SU-DHL-6 (cell line): ENCODE data around the gene MBLAC1.

Source experiments
- H2AFZ ChIP-seq: fragments of 200-600 bp; sonication (generic); 2 replicates; pipeline ENCODE4 v1.6.1; 2014; ENCODE audit warnings: low read depth, mild to moderate bottlenecking, moderate library complexity, mixed read lengths, antibody characterized with exemption, low read length; ENCODE audit not compliant: severe bottlenecking
- H3F3A ChIP-seq: fragments of 200-600 bp; shearing (Covaris generic); 2 replicates; pipeline ENCODE4 v1.6.0; 2016; ENCODE audit warnings: antibody characterized with exemption, mild to moderate bottlenecking; ENCODE audit not compliant: insufficient read depth
- H3K27ac ChIP-seq: fragments of 200-600 bp; sonication (generic); 2 replicates; pipeline ENCODE4 v1.5.1; 2016; ENCODE audit warnings: low read depth, mild to moderate bottlenecking, low read length, moderate library complexity, mixed read lengths
- H3K27me3 ChIP-seq: fragments of 200-600 bp; sonication (generic), shearing (Covaris generic); 2 replicates; pipeline ENCODE4 v1.6.0; 2014; ENCODE audit warnings: mild to moderate bottlenecking, low read length
- H3K36me3 ChIP-seq: fragments of 200-600 bp; sonication (generic); 2 replicates; pipeline ENCODE4 v1.6.1; 2014; ENCODE audit warnings: mild to moderate bottlenecking, low read length, mixed read lengths
- H3K4me2 ChIP-seq: fragments of 300-600, 200-600 bp; shearing (Covaris generic), sonication (generic); 2 replicates; pipeline ENCODE4 v1.6.0; 2014; ENCODE audit warnings: low read length, low read depth, mild to moderate bottlenecking; ENCODE audit not compliant: poor library complexity, severe bottlenecking
- H3K4me3 ChIP-seq: fragments of 200-600 bp; sonication (generic); 2 replicates; pipeline ENCODE4 v1.5.1; 2014; ENCODE audit warnings: antibody characterized with exemption, low read length, mild to moderate bottlenecking, mixed read lengths; ENCODE audit not compliant: insufficient read depth, poor library complexity, severe bottlenecking
- H3K79me2 ChIP-seq: fragments of 200-600 bp; sonication (generic); 2 replicates; pipeline ENCODE4 v1.6.1; 2014; ENCODE audit warnings: mild to moderate bottlenecking, low read length, moderate library complexity; ENCODE audit not compliant: insufficient read depth
- H3K9ac ChIP-seq: fragments of 200-600 bp; sonication (generic); 2 replicates; pipeline ENCODE4 v1.7.0; 2014; ENCODE audit warnings: mild to moderate bottlenecking, low read length
- H3K9me2 ChIP-seq: fragments of 200-600 bp; sonication (generic); replicated peaks from 2 replicates; pipeline ENCODE4 v1.6.1; 2014; ENCODE audit warnings: low read length; ENCODE audit not compliant: insufficient read depth
- H3K9me3 ChIP-seq: fragments of 200-600 bp; sonication (generic); 2 replicates; pipeline ENCODE4 v1.6.1; 2014; ENCODE audit warnings: low read length, mixed read lengths; ENCODE audit not compliant: insufficient read depth
- H4K20me1 ChIP-seq: fragments of 200-600 bp; sonication (generic); 2 replicates; pipeline ENCODE4 v1.6.1; 2014; ENCODE audit warnings: low read depth, mild to moderate bottlenecking, antibody characterized with exemption, low read length, moderate library complexity, mixed read lengths
- CTCF ChIP-seq: fragments of 200-600 bp; sonication (generic); IDR thresholded peaks from one replicate; pipeline ENCODE4 v1.5.1; 2017; ENCODE audit warnings: antibody characterized with exemption, mild to moderate bottlenecking, low read length, moderate library complexity; ENCODE audit not compliant: insufficient read depth, poor library complexity, severe bottlenecking
- EZH2phosphoT487 ChIP-seq: fragments of 200-600 bp; sonication (generic), shearing (Covaris generic); conservative IDR thresholded peaks from 2 replicates; pipeline ENCODE4 v1.6.1; 2018; ENCODE audit warnings: mild to moderate bottlenecking, antibody characterized with exemption, low read length, moderate library complexity, mixed read lengths

MBLAC1 gene

DNA sequence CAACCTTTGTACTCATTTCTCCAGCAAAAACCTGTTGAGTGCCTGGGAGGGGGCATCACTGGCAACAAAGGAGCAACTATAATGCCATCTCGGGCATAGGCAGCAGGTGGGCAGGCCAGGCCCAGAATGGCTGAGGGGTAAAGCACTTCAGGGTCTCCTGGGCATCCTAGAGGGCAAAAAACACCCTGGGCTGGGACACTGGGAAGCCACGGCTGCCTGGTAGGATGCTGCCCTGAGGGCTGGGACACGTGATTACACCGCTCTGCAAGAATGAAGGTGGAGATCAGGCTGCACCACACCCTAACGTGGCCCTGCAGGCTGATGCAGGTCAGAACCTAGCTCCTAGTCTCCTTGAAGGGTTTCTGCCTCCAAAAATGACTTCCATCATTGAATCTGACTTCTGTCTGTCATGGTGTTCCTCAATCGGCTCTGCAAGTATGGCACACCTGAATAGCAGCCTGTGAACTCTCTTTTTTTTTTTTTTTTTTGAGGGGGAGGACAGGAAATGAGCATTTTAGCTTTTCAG lies 36.3 kb downstream of the MBLAC1 start:
- H3K4me2 ChIP-seq = no peak overlapping the region
- TF ChIP-seq EZH2phosphoT487 = no peak
- TF ChIP-seq CTCF = no peak
- H3K27ac ChIP-seq = no peak overlapping the region
- no peaks in the 10 kb centered on the region for H4K20me1 ChIP-seq
- H3K4me3 ChIP-seq = no peak overlapping the region
- H3K9ac ChIP-seq = no peak overlapping the region
- no peaks in the 10 kb centered on the region for H3K9me3 ChIP-seq
- H3K27me3 ChIP-seq = no peaks in the 10 kb centered on the region
- no peaks in the 10 kb centered on the region for H3F3A ChIP-seq
- H3K36me3 ChIP-seq = no peaks in the 10 kb centered on the region
- H3K9me2 ChIP-seq = no peaks in the 10 kb centered on the region
- H2AFZ ChIP-seq = no peak overlapping the region
- peaks cover 4% of the 10 kb centered on the region; the same call in 1 of the 2 replicates for H3K79me2 ChIP-seq

- Histone ChIP-seq H3K79me2 (no peaks in the 10 kb centered on the region), H3F3A (no peaks in the 10 kb centered on the region), H3K27me3 (no peaks in the 10 kb centered on the region), H2AFZ (no peak overlapping the region), H3K9me3 (no peaks in the 10 kb centered on the region), H3K27ac (no peak overlapping the region), H4K20me1 (no peaks in the 10 kb centered on the region), H3K9me2 (no peaks in the 10 kb centered on the region), H3K4me3 (no peak overlapping the region), H3K36me3 (no peaks in the 10 kb centered on the region), H3K4me2 (no peak overlapping the region), H3K9ac (no peak overlapping the region)
- TF ChIP-seq EZH2phosphoT487 = no peak
- TF ChIP-seq CTCF = no peak
Observed at GRCh38 chr7:100163871-100164270, 37.1 kb downstream of the MBLAC1 start.

DNA sequence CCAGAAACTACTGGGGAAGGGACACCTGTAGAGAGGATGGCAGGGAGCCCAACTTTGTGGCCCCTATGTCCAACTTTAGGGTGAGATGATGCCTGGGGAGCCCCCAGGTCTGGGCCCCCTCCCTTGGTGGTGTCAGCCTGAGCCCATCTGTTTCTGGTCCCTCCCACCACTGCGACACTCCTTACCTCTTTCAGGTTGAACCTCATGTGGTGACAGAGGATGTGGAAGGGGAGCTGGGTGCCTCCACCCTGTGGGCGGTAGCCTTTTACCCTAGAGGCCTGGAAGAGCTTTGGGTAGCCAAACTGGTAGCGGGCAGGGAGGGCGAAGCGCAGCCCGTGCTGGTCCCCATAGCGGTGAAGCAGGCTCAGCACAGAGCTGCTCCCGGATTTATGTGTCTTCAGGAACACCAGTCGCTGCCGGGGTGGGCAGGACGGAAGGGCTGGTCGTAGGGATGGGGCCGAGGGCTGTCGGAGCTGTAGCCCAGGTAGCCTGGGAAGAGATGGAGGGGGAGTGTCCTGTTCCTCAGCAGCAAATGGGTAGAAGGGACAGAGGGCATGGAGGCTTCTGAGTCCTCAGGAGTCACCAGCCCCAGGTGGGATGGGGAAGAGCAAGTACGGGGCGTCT lies 39.7 kb downstream of the MBLAC1 start:
- H3K4me2 ChIP-seq = no peak overlapping the region
- H3K27me3 ChIP-seq = no peaks in the 10 kb centered on the region
- no peak overlapping the region for H3K27ac ChIP-seq
- H2AFZ ChIP-seq = no peak overlapping the region
- H3K36me3 ChIP-seq = no peaks in the 10 kb centered on the region
- no peak overlapping the region for H3K9ac ChIP-seq
- no peaks in the 10 kb centered on the region for H3K9me3 ChIP-seq
- H3K79me2 ChIP-seq = no peaks in the 10 kb centered on the region
- peaks cover 6% of the 10 kb centered on the region; the same call in 1 of the 2 replicates for H3F3A ChIP-seq
- H4K20me1 ChIP-seq = no peaks in the 10 kb centered on the region
- H3K4me3 ChIP-seq = no peak overlapping the region
- TF ChIP-seq CTCF (no peak), EZH2phosphoT487 (no peak)
- H3K9me2 ChIP-seq = no peaks in the 10 kb centered on the region
